ENCODE data around the gene AOC3. TPM values are rescaled to one million over a fixed set of nuclear protein-coding genes. Genes with fewer than 3 reads are reported as not detected.

AOC3 gene
- total and polyA plus RNA-seq, 5 donors = 11.5 to 29.9 (median 27.9) TPM

GRCh38 chr17:42827472-42827871, 23.5 kb upstream of the AOC3 start:
- no peak overlapping the region for H3K27ac ChIP-seq (ENCODE audit: low read length)
- peaks cover 2% of the 10 kb centered on the region for H3K4me1 ChIP-seq (ENCODE audit: control insufficient read depth, insufficient read depth, low read length)
- intact Hi-C loops (cut with DNase I) = no loop called here
- ATAC-seq (no peak), DNase-seq (no peak)
- H3K27me3 ChIP-seq (ENCODE audit: control insufficient read depth, insufficient read depth) = no peaks in the 10 kb centered on the region
- WGBS = 88% methylated on average over 1 of the region's 1 CpG
- no peaks in the 10 kb centered on the region for H3K9me3 ChIP-seq (ENCODE audit: control insufficient read depth, low read length)
- no peak overlapping the region for H3K4me3 ChIP-seq (ENCODE audit: low read length)

GRCh38 chr17:42830971-42831370, 20.0 kb upstream of the AOC3 start:
- no peaks in the 10 kb centered on the region for H3K4me1 ChIP-seq (ENCODE audit: control insufficient read depth, insufficient read depth, low read length)
- no peak overlapping the region for H3K27ac ChIP-seq (ENCODE audit: low read length)
- intact Hi-C loops (cut with DNase I) = no loop called here
- DNase-seq (no peak), ATAC-seq (no peak)
- no peaks in the 10 kb centered on the region for H3K27me3 ChIP-seq (ENCODE audit: control insufficient read depth, insufficient read depth)
- H3K9me3 ChIP-seq (ENCODE audit: control insufficient read depth, low read length) = no peaks in the 10 kb centered on the region
- H3K4me3 ChIP-seq (ENCODE audit: low read length) = no peak overlapping the region

DNA sequence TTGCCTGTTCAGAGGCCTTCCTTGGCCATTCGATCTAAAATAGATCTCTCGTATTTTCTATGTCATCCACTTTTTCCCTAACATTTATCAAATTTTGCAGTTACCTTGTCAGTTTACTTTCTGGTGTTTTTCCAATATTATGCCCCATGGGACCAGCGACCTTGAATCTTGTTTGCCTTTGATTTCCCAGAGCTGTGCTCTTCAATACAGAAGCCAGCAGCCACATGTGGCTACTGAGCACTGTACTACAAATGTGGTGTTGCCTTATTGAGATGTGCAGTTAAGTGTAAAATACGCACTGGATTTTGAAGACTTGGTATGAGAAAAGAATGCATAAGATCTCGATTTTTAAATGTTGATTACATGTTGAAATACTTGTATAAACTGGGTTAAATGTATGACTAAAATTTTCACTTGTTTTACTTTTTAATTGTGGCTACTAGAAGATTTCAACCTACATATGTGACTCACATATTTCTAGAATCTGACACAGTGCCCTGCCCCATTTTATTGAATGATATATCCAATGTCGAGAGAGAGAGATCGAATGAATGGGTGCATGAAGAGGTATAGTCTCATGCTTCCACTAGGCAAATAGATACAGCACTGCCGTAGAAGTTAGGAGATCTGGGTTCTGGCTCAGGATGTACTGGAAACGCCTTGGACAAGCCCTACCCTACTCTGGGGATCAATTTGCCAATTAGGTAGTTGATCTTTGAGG, 18.6 kb upstream of the AOC3 start:
- Histone ChIP-seq H3K27me3 (ENCODE audit: control insufficient read depth, insufficient read depth) (no peaks in the 10 kb centered on the region), H3K9me3 (ENCODE audit: control insufficient read depth, low read length) (no peaks in the 10 kb centered on the region), H3K4me3 (ENCODE audit: low read length) (peak overlapping the region; percentile 84), H3K27ac (ENCODE audit: low read length) (peak overlapping the region; percentile 89), H3K4me1 (ENCODE audit: control insufficient read depth, insufficient read depth, low read length) (no peaks in the 10 kb centered on the region)
- WGBS = 53% methylated on average over 9 of the region's 9 CpGs
- intact Hi-C loops (cut with DNase I) = no loop called here
- ATAC-seq (peak in 1 of 2 donors; percentile 35), DNase-seq (no peak)

- intact Hi-C loops (cut with DNase I) = no loop called here
- peak within 1 kb of the TSS; percentile 89 for H3K27ac ChIP-seq (ENCODE audit: low read length)
- no peaks in the 10 kb centered on the region for H3K27me3 ChIP-seq (ENCODE audit: control insufficient read depth, insufficient read depth)
- ATAC-seq (peak; percentile 96), DNase-seq (peak; percentile 93 to 97 (median 96))
- under 1% methylated on average over 71 of the region's 71 CpGs for WGBS
- no peaks in the 10 kb centered on the region for H3K4me1 ChIP-seq (ENCODE audit: control insufficient read depth, insufficient read depth, low read length)
- peak within 1 kb of the TSS; percentile 84 for H3K4me3 ChIP-seq (ENCODE audit: low read length)
- H3K9me3 ChIP-seq (ENCODE audit: control insufficient read depth, low read length) = no peaks in the 10 kb centered on the region
Observed at GRCh38 chr17:42832934-42833766, 17.8 kb upstream of the AOC3 start, which contains the start of gene PSME3. PSME3 (plus strand) TSS chr17:42833397; CDS start chr17:42833632, 235 bp downstream.

- H3K27ac ChIP-seq (ENCODE audit: low read length) = peak overlapping the region; percentile 89
- 6% methylated on average over 18 of the region's 18 CpGs for WGBS
- intact Hi-C loops (cut with DNase I) = no loop called here
- H3K4me1 ChIP-seq (ENCODE audit: control insufficient read depth, insufficient read depth, low read length) = no peaks in the 10 kb centered on the region
- no peaks in the 10 kb centered on the region for H3K9me3 ChIP-seq (ENCODE audit: control insufficient read depth, low read length)
- DNase-seq (peak in 1 of 3 donors; percentile 65), ATAC-seq (peak; percentile 12 to 25)
- H3K27me3 ChIP-seq (ENCODE audit: control insufficient read depth, insufficient read depth) = no peaks in the 10 kb centered on the region
- peak overlapping the region; percentile 84 for H3K4me3 ChIP-seq (ENCODE audit: low read length)
Observed at GRCh38 chr17:42833767-42834422, 17.1 kb upstream of the AOC3 start.

GRCh38 chr17:42835732-42836131, 15.3 kb upstream of the AOC3 start:
- 98% methylated on average over 6 of the region's 6 CpGs for WGBS
- Histone ChIP-seq H3K27ac (ENCODE audit: low read length) (no peak overlapping the region), H3K4me1 (ENCODE audit: control insufficient read depth, insufficient read depth, low read length) (no peaks in the 10 kb centered on the region), H3K27me3 (ENCODE audit: control insufficient read depth, insufficient read depth) (no peaks in the 10 kb centered on the region), H3K9me3 (ENCODE audit: control insufficient read depth, low read length) (no peaks in the 10 kb centered on the region), H3K4me3 (ENCODE audit: low read length) (no peak overlapping the region)
- no peak for DNase-seq
- ATAC-seq = no peak
- intact Hi-C loops (cut with DNase I) = no loop called here

DNA sequence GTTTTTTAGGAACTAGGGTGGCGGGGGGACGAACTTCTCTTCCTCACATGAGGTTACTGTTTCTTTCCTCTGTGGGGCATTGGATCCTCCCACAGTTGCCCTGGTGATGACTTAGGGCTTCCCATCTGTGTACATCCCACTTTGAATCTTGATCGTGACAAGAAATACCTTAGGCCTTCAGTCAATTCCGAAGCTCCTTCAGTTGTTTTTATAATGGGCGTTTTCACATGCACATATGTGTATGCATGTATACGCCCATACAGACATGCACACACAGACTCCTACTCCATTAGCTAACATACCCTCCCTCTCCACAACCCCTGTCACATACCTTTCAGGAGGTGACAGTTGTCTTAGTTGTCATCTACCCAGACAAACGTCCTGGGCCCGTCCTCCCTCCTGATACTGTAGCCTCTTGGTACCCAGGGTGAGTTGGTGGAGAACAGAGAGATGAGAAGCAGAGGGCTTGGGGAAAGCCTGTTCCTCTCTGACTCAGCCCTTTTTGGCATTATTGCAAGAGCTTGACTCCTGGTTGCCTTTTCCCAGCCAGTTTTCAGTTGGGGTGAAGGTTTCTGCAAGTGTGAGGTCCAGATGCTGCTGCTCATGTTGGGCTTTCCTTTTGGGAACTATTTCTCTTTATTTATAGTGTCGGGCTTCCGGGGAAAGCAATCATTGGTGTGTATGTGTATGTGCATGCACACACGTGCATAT, 8.9 kb upstream of the AOC3 start:
- Histone ChIP-seq H3K9me3 (ENCODE audit: control insufficient read depth, low read length) (no peaks in the 10 kb centered on the region), H3K27me3 (ENCODE audit: control insufficient read depth, insufficient read depth) (no peaks in the 10 kb centered on the region), H3K27ac (ENCODE audit: low read length) (no peak overlapping the region), H3K4me3 (ENCODE audit: low read length) (no peak overlapping the region), H3K4me1 (ENCODE audit: control insufficient read depth, insufficient read depth, low read length) (no peaks in the 10 kb centered on the region)
- 74% methylated on average over 11 of the region's 11 CpGs for WGBS
- ATAC-seq (no peak), DNase-seq (no peak)
- intact Hi-C loops (cut with DNase I) = loop anchor here in 3 of 4 donors (2.0 to 5.0 kb wide), 2 partner anchors 95 kb away; no protein-coding TSS in a partner anchor

DNA sequence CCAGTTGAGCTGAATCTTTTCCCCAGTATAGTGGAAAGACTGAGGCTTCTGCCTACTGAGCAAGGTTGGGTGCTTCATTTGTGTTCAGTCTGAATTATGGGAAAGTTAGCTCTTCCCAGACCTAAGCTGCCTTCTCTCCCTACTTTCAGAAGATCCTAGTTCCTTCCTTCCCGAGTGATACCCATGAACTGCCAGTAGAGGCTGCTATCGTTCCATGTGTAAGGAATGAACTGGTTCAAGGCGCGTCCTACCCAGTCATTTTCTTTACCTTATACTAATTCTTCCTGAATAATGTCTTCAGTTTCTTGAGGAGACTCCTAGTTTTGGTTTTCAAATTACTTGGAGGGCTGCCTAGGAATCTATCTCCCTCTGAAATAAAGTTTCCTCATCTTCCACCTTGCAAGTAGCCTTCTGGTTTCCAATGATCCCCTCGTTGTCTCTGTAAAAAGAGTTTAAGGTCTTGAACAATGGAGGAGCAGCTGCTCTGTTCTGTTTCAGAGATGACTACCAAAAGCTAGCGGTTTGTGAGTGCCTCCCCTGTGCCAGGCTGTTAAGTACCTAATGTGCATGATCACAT, 7.6 kb upstream of the AOC3 start:
- H3K4me1 ChIP-seq (ENCODE audit: control insufficient read depth, insufficient read depth, low read length) = no peaks in the 10 kb centered on the region
- H3K27ac ChIP-seq (ENCODE audit: low read length) = no peak overlapping the region
- no peaks in the 10 kb centered on the region for H3K27me3 ChIP-seq (ENCODE audit: control insufficient read depth, insufficient read depth)
- H3K9me3 ChIP-seq (ENCODE audit: control insufficient read depth, low read length) = no peaks in the 10 kb centered on the region
- intact Hi-C loops (cut with DNase I) = loop anchor here in 3 of 4 donors (2.0 to 5.0 kb wide), 2 partner anchors 93 to 94 kb away; no protein-coding TSS in a partner anchor
- DNase-seq (no peak), ATAC-seq (peak; percentile 51 to 60)
- 30% methylated on average over 6 of the region's 6 CpGs for WGBS
- no peak overlapping the region for H3K4me3 ChIP-seq (ENCODE audit: low read length)

GRCh38 chr17:42844271-42844670, 6.7 kb upstream of the AOC3 start, which contains the start of gene AOC2:
AOC2 (plus strand) TSS chr17:42844580; CDS start chr17:42844627, 47 bp downstream.
- DNase-seq (no peak), ATAC-seq (no peak)
- H3K4me3 ChIP-seq (ENCODE audit: low read length) = no peak within 1 kb of the TSS
- H3K4me1 ChIP-seq (ENCODE audit: control insufficient read depth, insufficient read depth, low read length) = no peaks in the 10 kb centered on the region
- no peak within 1 kb of the TSS for H3K27ac ChIP-seq (ENCODE audit: low read length)
- H3K27me3 ChIP-seq (ENCODE audit: control insufficient read depth, insufficient read depth) = no peaks in the 10 kb centered on the region
- 68% methylated on average over 4 of the region's 4 CpGs for WGBS
- no peaks in the 10 kb centered on the region for H3K9me3 ChIP-seq (ENCODE audit: control insufficient read depth, low read length)
- intact Hi-C loops (cut with DNase I) = loop anchor here in 2 of 4 donors (2.0 to 5.0 kb wide), 2 partner anchors 85 to 93 kb away; no protein-coding TSS in a partner anchor
